K562 (cell line): Measurements from ENCODE around the gene WNK2. TPM values are rescaled to one million over a fixed set of nuclear protein-coding genes. Genes with fewer than 3 reads are reported as not detected.

Experiments used
- ATF1 ChIP-seq, 2 experiments: fragments of 450-650 bp in 1 of 2; IDR thresholded peaks; 2 replicates each; pipeline ENCODE4 v1.6.1; 2016; ENCODE audit warnings: missing compliant biosample characterization in 1 of 2, missing genetic modification characterization in 1 of 2
- CBX2 ChIP-seq: fragments of 200-600 bp; sonication (generic); IDR thresholded peaks from one replicate; pipeline ENCODE4 v1.6.1; 2012; ENCODE audit warnings: mild to moderate bottlenecking, low read length, inconsistent platforms; ENCODE audit not compliant: insufficient read depth, poor library complexity, severe bottlenecking
- CCNT2 ChIP-seq: IDR thresholded peaks from 2 replicates; pipeline ENCODE4 v1.6.1; 2011; ENCODE audit warnings: borderline replicate concordance, low read depth, mild to moderate bottlenecking, moderate library complexity, mixed read lengths, low read length; ENCODE audit not compliant: insufficient read length; ENCODE audit errors: extremely low read depth
- DDX20 ChIP-seq: fragments of 450-650 bp; IDR thresholded peaks from 2 replicates; pipeline ENCODE4 v1.6.1; 2016; ENCODE audit warnings: missing genetic modification characterization, low read depth, mild to moderate bottlenecking, missing compliant biosample characterization, moderate library complexity
- MGA ChIP-seq: fragments of 450-650 bp; IDR thresholded peaks from 2 replicates; pipeline ENCODE4 v1.6.1; 2016; ENCODE audit warnings: mild to moderate bottlenecking, moderate library complexity
- PTBP1 ChIP-seq: fragments of 200-400 bp; formaldehyde crosslinking; IDR thresholded peaks from 2 replicates; pipeline ENCODE4 v1.6.1; 2017; ENCODE audit warnings: low read depth, low read length
- RUNX1 ChIP-seq: sonication (generic); IDR thresholded peaks from 2 replicates; pipeline ENCODE4 v1.6.1; 2016; ENCODE audit warnings: antibody characterized with exemption, low read depth
- ZNF561 ChIP-seq: fragments of 450-650 bp; formaldehyde crosslinking; conservative IDR thresholded peaks from 2 replicates; pipeline ENCODE4 v1.4.0; 2020; ENCODE audit warnings: mild to moderate bottlenecking, moderate library complexity
- ZNF57 ChIP-seq: fragments of 450-650 bp; formaldehyde crosslinking; IDR thresholded peaks from 2 replicates; pipeline ENCODE4 v1.4.0; 2020; ENCODE audit warnings: mild to moderate bottlenecking, moderate library complexity
- polyA plus RNA-seq, 8 experiments: library from polyadenylated mRNA; depleted of rRNA in 4 of 8; stranded (reverse) in 5 of 8; unstranded in 3 of 8; fragments of >200 nt; fragmentation: Nextera tagmentation in 2 of 8; fragmentation: Illumina TruSeq in 1 of 8; extraction: Ambion mirVana in 2 of 8; extraction: Trizol in 1 of 8; gene quantifications; 2 replicates each; pipeline versions ENCODE4 v1.2.1 to v1.2.3, GENCODE V29; 2011 to 2014; ENCODE audit warnings: inconsistent platforms in 1 of 8, missing spikeins in 1 of 8
- total RNA-seq, 7 experiments: library from RNA; depleted of rRNA in 6 of 7; stranded (reverse); fragments of >200 nt in 6 of 7; fragmentation: Illumina TruSeq in 2 of 7; extraction: Trizol in 2 of 7; gene quantifications; 2 replicates each; pipeline versions ENCODE4 v1.2.1 to v1.2.3, GENCODE V29; 2011 to 2021; ENCODE audit warnings: low replicate concordance in 1 of 7
- TF ChIP-seq, protein P1 (sequence below): fragments of 250-450 bp; sonication (Bioruptor Pico); IDR thresholded peaks from 2 replicates; pipeline ENCODE4 v1.8.0; 2021; ENCODE audit warnings: moderate library complexity, mild to moderate bottlenecking, inconsistent platforms

WNK2 gene
- total and polyA plus RNA-seq, 9 of the 15 experiments (the other 6 are each of a cell fraction or from before 2014, with no cell fraction given), result 0.36 to 3.3 (median 0.64) TPM; not detected in 2

GRCh38 chr9:93302586-93303257 is 118.8 kb downstream of the WNK2 start (continued):
- TF ChIP-seq, protein P1, sequence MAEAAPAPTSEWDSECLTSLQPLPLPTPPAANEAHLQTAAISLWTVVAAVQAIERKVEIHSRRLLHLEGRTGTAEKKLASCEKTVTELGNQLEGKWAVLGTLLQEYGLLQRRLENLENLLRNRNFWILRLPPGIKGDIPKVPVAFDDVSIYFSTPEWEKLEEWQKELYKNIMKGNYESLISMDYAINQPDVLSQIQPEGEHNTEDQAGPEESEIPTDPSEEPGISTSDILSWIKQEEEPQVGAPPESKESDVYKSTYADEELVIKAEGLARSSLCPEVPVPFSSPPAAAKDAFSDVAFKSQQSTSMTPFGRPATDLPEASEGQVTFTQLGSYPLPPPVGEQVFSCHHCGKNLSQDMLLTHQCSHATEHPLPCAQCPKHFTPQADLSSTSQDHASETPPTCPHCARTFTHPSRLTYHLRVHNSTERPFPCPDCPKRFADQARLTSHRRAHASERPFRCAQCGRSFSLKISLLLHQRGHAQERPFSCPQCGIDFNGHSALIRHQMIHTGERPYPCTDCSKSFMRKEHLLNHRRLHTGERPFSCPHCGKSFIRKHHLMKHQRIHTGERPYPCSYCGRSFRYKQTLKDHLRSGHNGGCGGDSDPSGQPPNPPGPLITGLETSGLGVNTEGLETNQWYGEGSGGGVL, result no peak
- TF ChIP-seq CCNT2, result no peak
- TF ChIP-seq CBX2, result no peak
- TF ChIP-seq ATF1 (CRISPR knock-in tag; IDR thresholded peaks at IDR 0.05), result no peak
- TF ChIP-seq ATF1 (tag; IDR thresholded peaks at IDR 0.05), result no peak
- no peak for TF ChIP-seq RUNX1
- TF ChIP-seq DDX20 (tag), result no peak
- TF ChIP-seq PTBP1, result no peak
- no peak for TF ChIP-seq ZNF561
- no peak for TF ChIP-seq ZNF57 (CRISPR knock-in tag)
- no peak for TF ChIP-seq MGA
